CD4-positive, alpha-beta T cell treated with Interleukin-15 for 4 hours (primary cell): ENCODE measurements around the gene AKAP6.
"Not testable (repeated sequence)": the region's sequence is repeated elsewhere in the genome, so short reads cannot be mapped to it uniquely, and the experiment has no call there.

Experiments used
- DNase-seq: peaks from one replicate; pipeline ENCODE4 v3.0.0-alpha.2; 2020; ENCODE audit warnings: low spot score

Gene AKAP6

GRCh38 chr14:32542507-32542906, 213.4 kb downstream of the AKAP6 start:
- DNase-seq: no peak

- DNase-seq: no peak
These were observed 216.0 kb downstream of the AKAP6 start for GRCh38 chr14:32545095-32545494.

- no peak for DNase-seq
These were observed 216.6 kb downstream of the AKAP6 start for GRCh38 chr14:32545506-32546210.

- no peak for DNase-seq
These were observed 217.1 kb downstream of the AKAP6 start for GRCh38 chr14:32546246-32546645.

- no peak for DNase-seq
These were observed 223.7 kb downstream of the AKAP6 start for GRCh38 chr14:32552766-32553165.

GRCh38 chr14:32559048-32559447, 229.9 kb downstream of the AKAP6 start:
- no peak for DNase-seq

- DNase-seq: no peak
These were observed 230.5 kb downstream of the AKAP6 start for GRCh38 chr14:32559590-32559989.

- peak; percentile 20 for DNase-seq
These were observed 231.2 kb downstream of the AKAP6 start for GRCh38 chr14:32560209-32560857.

GRCh38 chr14:32561520-32561919, 232.4 kb downstream of the AKAP6 start:
- no peak for DNase-seq

GRCh38 chr14:32564596-32564995, 235.5 kb downstream of the AKAP6 start:
- no peak for DNase-seq

GRCh38 chr14:32565256-32565655, 236.2 kb downstream of the AKAP6 start:
- DNase-seq: no peak

- no peak for DNase-seq
These were observed 238.7 kb downstream of the AKAP6 start for GRCh38 chr14:32567543-32568384.

- no peak for DNase-seq
These were observed 242.5 kb downstream of the AKAP6 start for GRCh38 chr14:32571551-32571950.

GRCh38 chr14:32571995-32572866, 243.1 kb downstream of the AKAP6 start:
- no peak for DNase-seq

- no peak for DNase-seq
These were observed 243.7 kb downstream of the AKAP6 start for GRCh38 chr14:32572867-32573150.

- DNase-seq: no peak
These were observed 245.2 kb downstream of the AKAP6 start for GRCh38 chr14:32574269-32574668.

GRCh38 chr14:32576088-32576795, 247.1 kb downstream of the AKAP6 start:
- DNase-seq: peak; percentile 43

GRCh38 chr14:32576977-32577376, 247.9 kb downstream of the AKAP6 start:
- DNase-seq: no peak

GRCh38 chr14:32578181-32578580, 249.1 kb downstream of the AKAP6 start:
- DNase-seq: no peak

GRCh38 chr14:32583427-32583826, 254.3 kb downstream of the AKAP6 start:
- DNase-seq: not testable (repeated sequence)

GRCh38 chr14:32584079-32584478, 255.0 kb downstream of the AKAP6 start:
- no peak for DNase-seq
